ENCODE measurements around the gene PDE7B.

DNA sequence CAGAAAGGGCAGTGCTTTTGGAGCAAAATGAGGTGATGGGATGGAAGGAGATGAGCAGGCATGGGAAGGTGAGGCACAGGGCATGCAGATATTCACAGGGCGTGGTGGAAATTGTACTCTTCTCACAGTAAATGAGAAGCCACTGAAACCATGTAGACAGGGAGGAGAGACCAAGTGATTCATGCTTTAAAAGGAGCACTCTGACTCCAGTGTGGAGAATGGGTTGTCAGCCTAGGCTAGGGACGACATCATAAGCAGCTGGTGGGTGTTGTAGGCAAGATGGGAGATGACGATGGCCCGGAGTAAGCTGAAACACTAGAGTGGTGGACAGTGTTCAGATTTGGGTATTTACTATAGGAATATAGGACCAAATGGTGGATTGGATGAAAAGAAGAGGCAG lies 18.4 kb downstream of the PDE7B start:
- TF ChIP-seq, protein P1, sequence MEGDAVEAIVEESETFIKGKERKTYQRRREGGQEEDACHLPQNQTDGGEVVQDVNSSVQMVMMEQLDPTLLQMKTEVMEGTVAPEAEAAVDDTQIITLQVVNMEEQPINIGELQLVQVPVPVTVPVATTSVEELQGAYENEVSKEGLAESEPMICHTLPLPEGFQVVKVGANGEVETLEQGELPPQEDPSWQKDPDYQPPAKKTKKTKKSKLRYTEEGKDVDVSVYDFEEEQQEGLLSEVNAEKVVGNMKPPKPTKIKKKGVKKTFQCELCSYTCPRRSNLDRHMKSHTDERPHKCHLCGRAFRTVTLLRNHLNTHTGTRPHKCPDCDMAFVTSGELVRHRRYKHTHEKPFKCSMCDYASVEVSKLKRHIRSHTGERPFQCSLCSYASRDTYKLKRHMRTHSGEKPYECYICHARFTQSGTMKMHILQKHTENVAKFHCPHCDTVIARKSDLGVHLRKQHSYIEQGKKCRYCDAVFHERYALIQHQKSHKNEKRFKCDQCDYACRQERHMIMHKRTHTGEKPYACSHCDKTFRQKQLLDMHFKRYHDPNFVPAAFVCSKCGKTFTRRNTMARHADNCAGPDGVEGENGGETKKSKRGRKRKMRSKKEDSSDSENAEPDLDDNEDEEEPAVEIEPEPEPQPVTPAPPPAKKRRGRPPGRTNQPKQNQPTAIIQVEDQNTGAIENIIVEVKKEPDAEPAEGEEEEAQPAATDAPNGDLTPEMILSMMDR (IDR thresholded peaks at IDR 0.05), result no peak
- no peak for TF ChIP-seq POLR2A (IDR thresholded peaks at IDR 0.05)

Data from uterus (tissue), 2 donors.